SU-DHL-6 (cell line): ENCODE measurements around the gene CRYBG1.

Experiments
- H2AFZ ChIP-seq: fragments of 200-600 bp; sonication (generic); 2 replicates; pipeline ENCODE4 v1.6.1; 2014; ENCODE audit warnings: low read depth, mild to moderate bottlenecking, moderate library complexity, mixed read lengths, antibody characterized with exemption, low read length; ENCODE audit not compliant: severe bottlenecking
- H3F3A ChIP-seq: fragments of 200-600 bp; shearing (Covaris generic); 2 replicates; pipeline ENCODE4 v1.6.0; 2016; ENCODE audit warnings: antibody characterized with exemption, mild to moderate bottlenecking; ENCODE audit not compliant: insufficient read depth
- H3K27ac ChIP-seq: fragments of 200-600 bp; sonication (generic); 2 replicates; pipeline ENCODE4 v1.5.1; 2016; ENCODE audit warnings: low read depth, mild to moderate bottlenecking, low read length, moderate library complexity, mixed read lengths
- H3K27me3 ChIP-seq: fragments of 200-600 bp; sonication (generic), shearing (Covaris generic); 2 replicates; pipeline ENCODE4 v1.6.0; 2014; ENCODE audit warnings: mild to moderate bottlenecking, low read length
- H3K36me3 ChIP-seq: fragments of 200-600 bp; sonication (generic); 2 replicates; pipeline ENCODE4 v1.6.1; 2014; ENCODE audit warnings: mild to moderate bottlenecking, low read length, mixed read lengths
- H3K4me2 ChIP-seq: fragments of 300-600, 200-600 bp; shearing (Covaris generic), sonication (generic); 2 replicates; pipeline ENCODE4 v1.6.0; 2014; ENCODE audit warnings: low read length, low read depth, mild to moderate bottlenecking; ENCODE audit not compliant: poor library complexity, severe bottlenecking
- H3K4me3 ChIP-seq: fragments of 200-600 bp; sonication (generic); 2 replicates; pipeline ENCODE4 v1.5.1; 2014; ENCODE audit warnings: antibody characterized with exemption, low read length, mild to moderate bottlenecking, mixed read lengths; ENCODE audit not compliant: insufficient read depth, poor library complexity, severe bottlenecking
- H3K79me2 ChIP-seq: fragments of 200-600 bp; sonication (generic); 2 replicates; pipeline ENCODE4 v1.6.1; 2014; ENCODE audit warnings: mild to moderate bottlenecking, low read length, moderate library complexity; ENCODE audit not compliant: insufficient read depth
- H3K9ac ChIP-seq: fragments of 200-600 bp; sonication (generic); 2 replicates; pipeline ENCODE4 v1.7.0; 2014; ENCODE audit warnings: mild to moderate bottlenecking, low read length
- H3K9me2 ChIP-seq: fragments of 200-600 bp; sonication (generic); replicated peaks from 2 replicates; pipeline ENCODE4 v1.6.1; 2014; ENCODE audit warnings: low read length; ENCODE audit not compliant: insufficient read depth
- H3K9me3 ChIP-seq: fragments of 200-600 bp; sonication (generic); 2 replicates; pipeline ENCODE4 v1.6.1; 2014; ENCODE audit warnings: low read length, mixed read lengths; ENCODE audit not compliant: insufficient read depth
- H4K20me1 ChIP-seq: fragments of 200-600 bp; sonication (generic); 2 replicates; pipeline ENCODE4 v1.6.1; 2014; ENCODE audit warnings: low read depth, mild to moderate bottlenecking, antibody characterized with exemption, low read length, moderate library complexity, mixed read lengths
- EZH2phosphoT487 ChIP-seq: fragments of 200-600 bp; sonication (generic), shearing (Covaris generic); conservative IDR thresholded peaks from 2 replicates; pipeline ENCODE4 v1.6.1; 2018; ENCODE audit warnings: mild to moderate bottlenecking, antibody characterized with exemption, low read length, moderate library complexity, mixed read lengths
- TF ChIP-seq, protein P1 (sequence below): fragments of 200-600 bp; sonication (generic); IDR thresholded peaks from one replicate; pipeline ENCODE4 v1.5.1; 2017; ENCODE audit warnings: antibody characterized with exemption, mild to moderate bottlenecking, low read length, moderate library complexity; ENCODE audit not compliant: insufficient read depth, poor library complexity, severe bottlenecking

CRYBG1 gene

DNA sequence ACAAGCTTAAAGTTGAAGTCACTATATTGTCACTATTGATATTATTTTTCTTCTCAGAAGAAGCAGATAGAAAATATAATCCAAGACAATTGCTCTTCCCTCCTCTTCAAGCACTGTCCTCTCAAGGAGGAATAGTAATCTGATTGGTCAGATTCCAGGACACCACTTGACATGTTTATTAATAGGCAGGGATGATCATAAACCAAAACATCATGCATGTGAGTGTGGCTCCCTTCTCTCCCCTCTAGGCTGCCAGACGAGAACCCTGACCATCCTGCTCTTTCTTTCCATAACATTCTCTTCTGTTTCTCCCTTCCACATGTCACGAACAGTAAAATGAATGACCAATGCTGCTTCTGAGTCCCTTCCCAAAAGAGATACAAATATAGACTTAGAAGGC, 42.5 kb upstream of the CRYBG1 start:
- Histone ChIP-seq H3K27ac (no peak overlapping the region), H3K36me3 (peaks cover 12% of the 10 kb centered on the region; the same call in 1 of the 2 replicates), H2AFZ (no peak overlapping the region), H3K9me3 (no peaks in the 10 kb centered on the region), H3K9ac (no peak overlapping the region), H4K20me1 (peaks cover 10% of the 10 kb centered on the region; the same call in 1 of the 2 replicates), H3K9me2 (no peaks in the 10 kb centered on the region), H3K79me2 (peaks cover 82% of the 10 kb centered on the region), H3K4me2 (no peak overlapping the region), H3K27me3 (no peaks in the 10 kb centered on the region), H3K4me3 (no peak overlapping the region), H3F3A (0 out of 2 replicates have a peak, but pooled peaks cover 3% of the 10 kb centered on the region)
- no peak for TF ChIP-seq EZH2phosphoT487
- TF ChIP-seq, protein P1, sequence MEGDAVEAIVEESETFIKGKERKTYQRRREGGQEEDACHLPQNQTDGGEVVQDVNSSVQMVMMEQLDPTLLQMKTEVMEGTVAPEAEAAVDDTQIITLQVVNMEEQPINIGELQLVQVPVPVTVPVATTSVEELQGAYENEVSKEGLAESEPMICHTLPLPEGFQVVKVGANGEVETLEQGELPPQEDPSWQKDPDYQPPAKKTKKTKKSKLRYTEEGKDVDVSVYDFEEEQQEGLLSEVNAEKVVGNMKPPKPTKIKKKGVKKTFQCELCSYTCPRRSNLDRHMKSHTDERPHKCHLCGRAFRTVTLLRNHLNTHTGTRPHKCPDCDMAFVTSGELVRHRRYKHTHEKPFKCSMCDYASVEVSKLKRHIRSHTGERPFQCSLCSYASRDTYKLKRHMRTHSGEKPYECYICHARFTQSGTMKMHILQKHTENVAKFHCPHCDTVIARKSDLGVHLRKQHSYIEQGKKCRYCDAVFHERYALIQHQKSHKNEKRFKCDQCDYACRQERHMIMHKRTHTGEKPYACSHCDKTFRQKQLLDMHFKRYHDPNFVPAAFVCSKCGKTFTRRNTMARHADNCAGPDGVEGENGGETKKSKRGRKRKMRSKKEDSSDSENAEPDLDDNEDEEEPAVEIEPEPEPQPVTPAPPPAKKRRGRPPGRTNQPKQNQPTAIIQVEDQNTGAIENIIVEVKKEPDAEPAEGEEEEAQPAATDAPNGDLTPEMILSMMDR = no peak

DNA sequence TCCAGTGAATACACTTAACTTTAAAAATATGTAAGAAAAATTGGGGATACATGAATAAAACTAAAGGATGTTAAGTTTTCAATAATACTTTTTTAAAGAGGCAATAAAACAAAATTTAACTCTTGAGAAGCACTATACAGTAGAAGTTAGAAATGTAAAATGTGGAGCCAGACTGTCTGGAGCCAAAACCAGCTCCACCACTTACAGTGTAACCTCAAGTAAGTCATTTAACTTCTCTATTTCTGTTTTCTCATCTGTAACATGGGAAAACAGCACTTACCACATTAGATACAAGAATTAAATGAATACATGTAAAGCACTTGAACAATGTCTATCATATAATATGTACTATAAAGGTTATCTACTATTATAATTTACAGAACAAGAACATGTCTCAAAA, 41.7 kb upstream of the CRYBG1 start:
- Histone ChIP-seq H3K79me2 (peaks cover 87% of the 10 kb centered on the region), H3K4me3 (no peak overlapping the region), H3K27ac (no peak overlapping the region), H4K20me1 (peaks cover 12% of the 10 kb centered on the region; the same call in 1 of the 2 replicates), H3K9ac (no peak overlapping the region), H3F3A (0 out of 2 replicates have a peak, but pooled peaks cover 3% of the 10 kb centered on the region), H3K36me3 (peaks cover 10% of the 10 kb centered on the region; the same call in 1 of the 2 replicates), H3K4me2 (no peak overlapping the region), H3K9me3 (no peaks in the 10 kb centered on the region), H3K27me3 (no peaks in the 10 kb centered on the region), H3K9me2 (no peaks in the 10 kb centered on the region), H2AFZ (no peak overlapping the region)
- TF ChIP-seq, protein P1 = no peak

DNA sequence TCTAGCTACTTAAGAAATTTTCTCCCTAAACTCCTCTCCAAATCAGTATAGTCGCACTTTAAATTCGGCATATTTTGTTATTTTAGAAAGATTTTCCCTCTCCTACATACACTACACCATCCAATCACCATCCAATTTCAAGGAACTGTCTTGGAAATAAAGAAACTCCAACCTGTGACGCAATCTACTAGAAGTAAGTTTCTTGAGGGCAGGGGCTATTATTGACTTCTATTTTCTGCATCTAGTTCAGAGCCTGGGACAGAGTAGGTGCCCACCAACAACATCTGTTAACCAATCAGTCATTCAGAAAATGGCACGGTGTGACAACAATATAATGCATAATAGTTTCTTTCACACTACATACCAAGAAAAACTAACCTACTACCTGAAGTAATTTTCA, 38.6 kb upstream of the CRYBG1 start:
- H3K4me2 ChIP-seq = no peak overlapping the region
- no peak overlapping the region for H2AFZ ChIP-seq
- no peaks in the 10 kb centered on the region for H3K9me3 ChIP-seq
- no peaks in the 10 kb centered on the region for H3K27me3 ChIP-seq
- TF ChIP-seq EZH2phosphoT487 = no peak
- TF ChIP-seq, protein P1 = no peak
- H3K36me3 ChIP-seq = no peaks in the 10 kb centered on the region
- no peaks in the 10 kb centered on the region for H3K9me2 ChIP-seq
- no peak overlapping the region for H3K27ac ChIP-seq
- H3K4me3 ChIP-seq = no peak overlapping the region
- no peak overlapping the region for H3K9ac ChIP-seq
- 0 out of 2 replicates have a peak, but pooled peaks cover 3% of the 10 kb centered on the region for H3F3A ChIP-seq
- H4K20me1 ChIP-seq = peaks cover 18% of the 10 kb centered on the region; the same call in 1 of the 2 replicates
- H3K79me2 ChIP-seq = peaks cover 85% of the 10 kb centered on the region
